Esophagus (tissue), 2 donors: ENCODE data around the gene MAP2K6. TPM values are rescaled to one million over a fixed set of nuclear protein-coding genes. Genes with fewer than 3 reads are reported as not detected.

ENCODE experiments used
- H3K27ac ChIP-seq, 2 donors: one replicate each; pipeline ENCODE4 v1.5.1; 2013; ENCODE audit warnings: low read depth in 2 of 2, mild to moderate bottlenecking in 2 of 2, inconsistent platforms in 1 of 2, low read length in 1 of 2, moderate library complexity in 1 of 2
- H3K27me3 ChIP-seq, 2 donors: one replicate each; pipeline ENCODE4 v1.6.1; 2013; ENCODE audit warnings: low read length in 2 of 2, control low read depth in 1 of 2, mild to moderate bottlenecking in 1 of 2; ENCODE audit not compliant: insufficient read depth in 2 of 2, control insufficient read depth in 1 of 2
- H3K36me3 ChIP-seq, 2 donors: one replicate each; pipeline ENCODE4 v1.6.1; 2013; ENCODE audit warnings: low read length in 1 of 2; ENCODE audit not compliant: control insufficient read depth in 2 of 2, insufficient read depth in 2 of 2
- H3K4me1 ChIP-seq, 2 donors: one replicate each; pipeline ENCODE4 v1.6.1; 2013; ENCODE audit warnings: low read length in 1 of 2; ENCODE audit not compliant: control insufficient read depth in 2 of 2, insufficient read depth in 2 of 2
- H3K4me3 ChIP-seq, 2 donors: one replicate each; pipeline ENCODE4 v1.5.1; 2013; ENCODE audit warnings: low read length in 2 of 2, mild to moderate bottlenecking in 2 of 2, low read depth in 1 of 2, moderate library complexity in 1 of 2
- H3K9me3 ChIP-seq, 2 donors: one replicate each; pipeline ENCODE4 v1.6.1; 2013; ENCODE audit warnings: mild to moderate bottlenecking in 2 of 2, low read depth in 1 of 2, low read length in 1 of 2, moderate library complexity in 1 of 2; ENCODE audit not compliant: control insufficient read depth in 2 of 2, insufficient read depth in 1 of 2
- WGBS, 2 donors: extraction: QIAGEN DNeasy Blood & Tissue Kit; methylation state at CpG; one replicate each; pipeline ENCODE4 v1.1.7; 2013; 5-methylcytosine and 5-hydroxymethylcytosine counted together
- polyA plus RNA-seq, 2 donors: library from polyadenylated mRNA; stranded (reverse); fragments of 200-250 nt; gene quantifications; one replicate each; pipeline ENCODE4 v1.2.3, GENCODE V29; 2013
- donor health status: healthy with polysubstance abuse.
- donor health status: Bipolar disorder and iron deficiency.

Gene MAP2K6
- polyA plus RNA-seq, 2 donors, result 2.6 to 3.6 TPM

GRCh38 chr17:69594641-69595040 lies 180.1 kb downstream of the MAP2K6 start:
- Histone ChIP-seq H3K4me3 (no peak overlapping the region), H3K36me3 (no peaks in the 10 kb centered on the region), H3K27ac (no peak overlapping the region), H3K27me3 (no peaks in the 10 kb centered on the region), H3K9me3 (no peaks in the 10 kb centered on the region), H3K4me1 (no peaks in the 10 kb centered on the region)
- 61 to 75% methylated on average over 4 of the region's 4 CpGs for WGBS, 2 donors

- WGBS, 2 donors, result 76 to 82% methylated on average over 9 of the region's 9 CpGs
- Histone ChIP-seq H3K9me3 (no peaks in the 10 kb centered on the region), H3K27ac (no peak overlapping the region), H3K27me3 (no peaks in the 10 kb centered on the region), H3K4me3 (no peak overlapping the region), H3K36me3 (no peaks in the 10 kb centered on the region), H3K4me1 (no peaks in the 10 kb centered on the region)
Observed at GRCh38 chr17:69596141-69596540, 181.6 kb downstream of the MAP2K6 start.

GRCh38 chr17:69597898-69598692 lies 183.6 kb downstream of the MAP2K6 start:
- Histone ChIP-seq H3K36me3 (no peaks in the 10 kb centered on the region), H3K4me1 (no peaks in the 10 kb centered on the region), H3K9me3 (no peaks in the 10 kb centered on the region), H3K27me3 (no peaks in the 10 kb centered on the region), H3K27ac (no peak overlapping the region), H3K4me3 (no peak overlapping the region)
- 75 to 77% methylated on average over 7 of the region's 7 CpGs for WGBS, 2 donors

GRCh38 chr17:69602972-69603371 lies 188.5 kb downstream of the MAP2K6 start:
- WGBS, 2 donors, result 70 to 72% methylated on average over 5 of the region's 5 CpGs
- H3K9me3 ChIP-seq, result no peaks in the 10 kb centered on the region

More at GRCh38 chr17:69602972-69603371, 188.5 kb downstream of the MAP2K6 start:
- Histone ChIP-seq H3K36me3 (no peaks in the 10 kb centered on the region), H3K27me3 (no peaks in the 10 kb centered on the region), H3K4me1 (no peaks in the 10 kb centered on the region), H3K27ac (no peak overlapping the region), H3K4me3 (no peak overlapping the region)

Other genes with a start within 250 kb of the MAP2K6 start
- 1 to 10 TPM; 2.5 to 5.4 TPM for gene ABCA10, start 185.9 kb upstream of the MAP2K6 start, polyA plus RNA-seq
- gene ABCA5, start 87.6 kb upstream of the MAP2K6 start, polyA plus RNA-seq, result 10 to 100 TPM; 11.5 to 39.4 TPM